A673 (cell line): ENCODE measurements around the gene KIF5C. TPM values are rescaled to one million over a fixed set of nuclear protein-coding genes. Genes with fewer than 3 reads are reported as not detected.

Experiments
- BruUV-seq: library from RNA; stranded (reverse); fragments of 400-500 nt; replicated peaks from 2 replicates; lab custom pipeline; 2021; lab: Mats Ljungman, UMichigan
- CTCF ChIA-PET: fragments of 300-600 bp; sonication (Branson Sonifier 250); formaldehyde crosslinking; loops from one replicate; lab custom pipeline; 2022; ENCODE audit warnings: antibody characterized with exemption; lab: Charles Lee
- POLR2A ChIA-PET: fragments of 300-600 bp; sonication (Branson Sonifier 250); formaldehyde crosslinking; loops from one replicate; lab custom pipeline; 2022; ENCODE audit warnings: antibody characterized with exemption; ENCODE audit not compliant: low non-redundant PET; lab: Charles Lee
- DNase-seq: peaks from one replicate; pipeline ENCODE4 v3.0.0-alpha.2; 2015; ENCODE audit warnings: low spot score
- H3K27ac ChIP-seq: fragments of 200-600 bp; sonication (generic); 2 replicates; pipeline ENCODE4 v1.5.1; 2016; ENCODE audit warnings: mixed run types, low read depth, mild to moderate bottlenecking, mixed read lengths, antibody characterized with exemption, low read length; ENCODE audit not compliant: poor library complexity, severe bottlenecking
- H3K27me3 ChIP-seq: fragments of 200-600 bp; sonication (generic); replicated peaks from 2 replicates; pipeline ENCODE4 v1.6.1; 2017; ENCODE audit warnings: mixed run types, low read depth, mild to moderate bottlenecking, mixed read lengths, antibody characterized with exemption, low read length; ENCODE audit not compliant: insufficient read depth, poor library complexity
- H3K36me3 ChIP-seq: fragments of 200-600 bp; sonication (generic); 2 replicates; pipeline ENCODE4 v1.6.1; 2016; ENCODE audit warnings: mixed run types, mild to moderate bottlenecking, mixed read lengths, antibody characterized with exemption, low read length; ENCODE audit not compliant: insufficient read depth, poor library complexity, severe bottlenecking
- H3K4me1 ChIP-seq: fragments of 200-600 bp; sonication (generic); 2 replicates; pipeline ENCODE4 v1.6.1; 2017; ENCODE audit warnings: mixed run types, mild to moderate bottlenecking, mixed read lengths, antibody characterized with exemption, low read length; ENCODE audit not compliant: insufficient read depth, poor library complexity, severe bottlenecking
- H3K4me3 ChIP-seq: fragments of 200-600 bp; sonication (generic); 2 replicates; pipeline ENCODE4 v1.5.1; 2016; ENCODE audit warnings: low read depth, mixed run types, mild to moderate bottlenecking, mixed read lengths, low read length; ENCODE audit not compliant: poor library complexity, severe bottlenecking
- H3K9me3 ChIP-seq: fragments of 200-600 bp; sonication (generic); 2 replicates; pipeline ENCODE4 v1.6.1; 2016; ENCODE audit warnings: mixed run types, low read depth, mild to moderate bottlenecking, mixed read lengths, antibody characterized with exemption, low read length; ENCODE audit not compliant: poor library complexity, severe bottlenecking
- EZH2 ChIP-seq: fragments of 200-600 bp; sonication (generic); IDR thresholded peaks from 2 replicates; pipeline ENCODE4 v1.6.1; 2017; ENCODE audit warnings: borderline replicate concordance, low read depth, mild to moderate bottlenecking, mixed read lengths, antibody characterized with exemption, low read length; ENCODE audit not compliant: poor library complexity, severe bottlenecking
- intact Hi-C: fragments of 100-400 bp; cut with micrococcal nuclease; formaldehyde crosslinking; loops from one replicate; pipeline ENCODE4 v1.10.0; 2022; ENCODE audit not compliant: unreplicated experiment
- total RNA-seq: library from RNA; stranded (reverse); gene quantifications from 2 replicates; pipeline ENCODE4 v1.2.3, GENCODE V29; 2021
- TF ChIP-seq, protein P1 (sequence below): fragments of 300-800, 200-600 bp; sonication (generic); conservative IDR thresholded peaks from 2 replicates; pipeline ENCODE4 v1.5.1; 2017; ENCODE audit warnings: low read depth, mild to moderate bottlenecking, antibody characterized with exemption, low read length, moderate library complexity, mixed read lengths

Gene KIF5C
- total RNA-seq, 1 experiment from 2014 or later = 0.58 TPM

DNA sequence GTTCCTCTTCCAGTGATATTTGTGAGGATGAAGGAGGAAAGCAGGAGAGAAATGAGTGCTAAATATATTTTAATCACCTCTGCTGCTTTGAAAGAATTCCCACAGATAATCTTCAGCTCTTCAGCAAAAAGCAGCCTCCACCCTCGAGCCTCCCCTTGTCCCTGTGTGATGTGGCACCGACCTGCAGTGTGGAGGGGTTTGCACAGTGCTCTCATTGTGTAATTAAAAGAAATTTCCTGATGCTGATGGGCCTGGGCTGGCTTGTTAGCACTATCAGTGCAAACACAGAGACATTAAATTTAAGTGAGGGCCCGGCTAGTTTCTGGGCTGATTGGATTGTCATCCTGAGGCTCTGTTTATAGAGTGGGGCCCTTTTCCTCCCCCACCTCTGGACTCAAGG, 53.4 kb downstream of the KIF5C start:
- no peak overlapping the region for H3K27ac ChIP-seq
- ChIA-PET CTCF (no interaction called here), POLR2A (no interaction called here)
- TF ChIP-seq EZH2 = no peak
- TF ChIP-seq, protein P1, sequence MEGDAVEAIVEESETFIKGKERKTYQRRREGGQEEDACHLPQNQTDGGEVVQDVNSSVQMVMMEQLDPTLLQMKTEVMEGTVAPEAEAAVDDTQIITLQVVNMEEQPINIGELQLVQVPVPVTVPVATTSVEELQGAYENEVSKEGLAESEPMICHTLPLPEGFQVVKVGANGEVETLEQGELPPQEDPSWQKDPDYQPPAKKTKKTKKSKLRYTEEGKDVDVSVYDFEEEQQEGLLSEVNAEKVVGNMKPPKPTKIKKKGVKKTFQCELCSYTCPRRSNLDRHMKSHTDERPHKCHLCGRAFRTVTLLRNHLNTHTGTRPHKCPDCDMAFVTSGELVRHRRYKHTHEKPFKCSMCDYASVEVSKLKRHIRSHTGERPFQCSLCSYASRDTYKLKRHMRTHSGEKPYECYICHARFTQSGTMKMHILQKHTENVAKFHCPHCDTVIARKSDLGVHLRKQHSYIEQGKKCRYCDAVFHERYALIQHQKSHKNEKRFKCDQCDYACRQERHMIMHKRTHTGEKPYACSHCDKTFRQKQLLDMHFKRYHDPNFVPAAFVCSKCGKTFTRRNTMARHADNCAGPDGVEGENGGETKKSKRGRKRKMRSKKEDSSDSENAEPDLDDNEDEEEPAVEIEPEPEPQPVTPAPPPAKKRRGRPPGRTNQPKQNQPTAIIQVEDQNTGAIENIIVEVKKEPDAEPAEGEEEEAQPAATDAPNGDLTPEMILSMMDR = no peak
- intact Hi-C loops = loop anchor here (5.0 kb wide), 1 partner anchor 64 kb away; no protein-coding TSS in a partner anchor
- H3K4me1 ChIP-seq = peaks cover 11% of the 10 kb centered on the region
- no peaks in the 10 kb centered on the region for H3K9me3 ChIP-seq
- no peak overlapping the region for H3K4me3 ChIP-seq
- DNase-seq = no peak
- no peaks in the 10 kb centered on the region for H3K36me3 ChIP-seq
- no peaks in the 10 kb centered on the region for H3K27me3 ChIP-seq
- no TSS peak for BruUV-seq

DNA sequence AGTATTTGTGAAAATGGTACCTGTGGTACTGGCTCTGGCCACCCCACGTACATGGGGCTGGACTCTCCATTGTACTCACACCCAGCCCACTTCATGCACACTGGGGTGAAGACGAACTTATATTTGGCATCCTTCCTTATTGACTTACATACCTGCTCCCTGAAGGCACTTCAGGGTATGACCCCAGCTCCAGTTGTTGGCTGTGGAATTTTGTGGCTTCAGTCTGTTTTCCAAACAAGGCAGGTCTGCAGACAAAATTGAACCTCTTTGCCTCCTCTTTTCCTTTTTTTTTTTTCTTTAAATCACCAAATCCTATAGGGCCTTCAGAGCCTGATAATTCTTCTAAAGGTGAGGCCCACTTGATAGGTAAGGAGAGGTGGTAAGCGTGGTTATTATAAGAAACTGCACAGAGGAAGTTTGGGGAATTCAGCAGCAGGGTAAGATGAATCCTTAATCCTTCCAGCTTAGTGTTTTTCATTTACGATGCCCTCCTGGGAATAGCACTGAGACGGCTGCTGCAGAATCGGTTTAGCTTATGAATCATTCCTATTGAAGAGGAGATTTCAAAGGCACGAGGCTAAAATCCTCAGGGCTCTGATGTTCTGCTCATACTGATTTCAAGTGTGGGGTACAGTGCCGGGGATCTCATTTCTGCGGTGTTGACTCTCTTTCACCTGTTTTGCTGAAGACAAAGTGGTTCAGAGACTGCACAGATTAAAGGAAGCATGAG, 55.2 kb downstream of the KIF5C start:
- DNase-seq = peak; percentile 87
- Histone ChIP-seq H3K27ac (no peak overlapping the region), H3K4me1 (peaks cover 11% of the 10 kb centered on the region), H3K9me3 (no peaks in the 10 kb centered on the region), H3K36me3 (no peaks in the 10 kb centered on the region), H3K4me3 (no peak overlapping the region), H3K27me3 (no peaks in the 10 kb centered on the region)
- TF ChIP-seq EZH2 = no peak
- TF ChIP-seq, protein P1 = no peak
- CTCF ChIA-PET = no interaction called here
- intact Hi-C loops = loop anchor here (10.0 kb wide), 1 partner anchor 635 kb away; no protein-coding TSS in a partner anchor
- POLR2A ChIA-PET = no interaction called here
- BruUV-seq = no TSS peak

DNA sequence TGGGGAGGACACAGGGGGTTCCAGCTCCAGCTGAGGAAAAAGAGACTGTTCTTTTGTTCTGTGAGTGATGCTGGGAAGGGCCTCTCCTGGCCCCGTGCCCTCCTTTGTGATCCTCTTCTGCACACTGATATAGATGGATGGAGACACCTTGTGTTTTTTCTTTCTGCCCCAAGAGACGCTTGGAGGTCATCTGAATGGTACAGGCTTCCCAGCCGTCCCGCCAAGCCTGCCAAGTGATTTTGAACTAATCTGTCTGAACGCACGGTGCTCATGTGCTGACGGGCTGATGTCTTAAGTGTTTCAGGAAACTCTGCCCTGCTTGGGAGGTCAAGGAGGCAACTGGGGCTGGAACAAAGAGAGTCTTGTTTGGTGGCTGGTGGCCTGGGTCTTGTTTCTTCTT, 57.5 kb downstream of the KIF5C start:
- POLR2A ChIA-PET = no interaction called here
- TF ChIP-seq EZH2 = no peak
- TF ChIP-seq, protein P1 = no peak
- intact Hi-C loops = loop anchor here (10.0 kb wide), 1 partner anchor 632 kb away; no protein-coding TSS in a partner anchor
- Histone ChIP-seq H3K9me3 (no peaks in the 10 kb centered on the region), H3K4me3 (no peak overlapping the region), H3K27ac (no peak overlapping the region), H3K4me1 (peaks cover 11% of the 10 kb centered on the region), H3K36me3 (no peaks in the 10 kb centered on the region), H3K27me3 (no peaks in the 10 kb centered on the region)
- DNase-seq = no peak
- CTCF ChIA-PET = no interaction called here
- BruUV-seq = no TSS peak
